ENCODE measurements around the gene KCNH1. TPM values are rescaled to one million over a fixed set of nuclear protein-coding genes. Genes with fewer than 3 reads are reported as not detected.

The KCNH1 gene
- total RNA-seq, 1 experiment from 2014 or later: 0.15 TPM

Other genes with a start within 250 kb of the KCNH1 start
- 28.4 TPM in 2 replicates for gene RCOR3, start 125.2 kb upstream of the KCNH1 start, total RNA-seq (2014; rRNA removed; shearing (Covaris generic))
- 12.3 and 15.1 TPM in 2 replicates for gene TRAF5, start 192.7 kb upstream of the KCNH1 start, total RNA-seq (2014; rRNA removed; shearing (Covaris generic))

All from NCI-H460 (cell line).